Naive thymus-derived CD4-positive, alpha-beta T cell (primary cell): ENCODE results near the gene TOB1. TPM values are rescaled to one million over a fixed set of nuclear protein-coding genes. Genes with fewer than 3 reads are reported as not detected.

Source experiments
- ATAC-seq: fragments of 150-1000 bp; cut with Tn5 transposase; 2 replicates; pipeline ENCODE4 v1.10.0; 2021; ENCODE audit warnings: mild to moderate bottlenecking, moderate library complexity
- CTCF ChIA-PET: fragments of 350-600 bp; sonication (Branson Sonifier 250); formaldehyde crosslinking; loops from one replicate; lab custom pipeline; 2021; ENCODE audit warnings: antibody characterized with exemption; lab: Charles Lee
- POLR2A ChIA-PET: fragments of 350-600 bp; sonication (Branson Sonifier 250); formaldehyde crosslinking; loops from one replicate; lab custom pipeline; 2021; ENCODE audit warnings: antibody characterized with exemption, inconsistent platforms; lab: Charles Lee
- DNase-seq, 9 donors: peaks; one replicate each; pipeline versions ENCODE4 v3.0.0 to v3.0.0-alpha.2; 2020 to 2022; ENCODE audit warnings: mixed read lengths in 1 of 9
- H3K27ac ChIP-seq: one replicate; pipeline ENCODE4 v1.7.0; 2013; ENCODE audit warnings: mild to moderate bottlenecking, low read depth, low read length, moderate library complexity
- H3K27me3 ChIP-seq, 2 donors: one replicate each; pipeline ENCODE4 v1.7.0; 2013; ENCODE audit warnings: low read length in 2 of 2, mild to moderate bottlenecking in 2 of 2, moderate library complexity in 2 of 2; ENCODE audit not compliant: control insufficient read depth in 2 of 2, insufficient read depth in 2 of 2
- H3K36me3 ChIP-seq, 3 experiments: 1 replicate in 2 of 3; 2 replicates in 1 of 3; pipeline ENCODE4 v1.7.0; 2013; ENCODE audit warnings: low read length in 3 of 3, mild to moderate bottlenecking in 3 of 3, moderate library complexity in 1 of 3; ENCODE audit not compliant: insufficient read depth in 3 of 3, control insufficient read depth in 2 of 3
- H3K4me1 ChIP-seq, 2 donors: one replicate each; pipeline ENCODE4 v1.7.0; 2013; ENCODE audit warnings: low read length in 2 of 2, mild to moderate bottlenecking in 2 of 2, moderate library complexity in 1 of 2; ENCODE audit not compliant: control insufficient read depth in 2 of 2, insufficient read depth in 2 of 2
- H3K4me3 ChIP-seq: 2 replicates; pipeline ENCODE4 v1.7.0; 2013; ENCODE audit warnings: mild to moderate bottlenecking, low read length
- H3K9me3 ChIP-seq, 3 experiments: 1 replicate in 2 of 3; 2 replicates in 1 of 3; pipeline ENCODE4 v1.7.0; 2013; ENCODE audit warnings: low read length in 3 of 3; ENCODE audit not compliant: control insufficient read depth in 2 of 3
- H3K27ac Mint-ChIP-seq, 9 donors: one replicate each; pipeline ENCODE4 v1.8.0; 2020 to 2022; ENCODE audit warnings: mixed read lengths in 9 of 9, mild to moderate bottlenecking in 8 of 9, moderate library complexity in 5 of 9, inconsistent platforms in 2 of 9
- H3K27me3 Mint-ChIP-seq, 5 donors: one replicate each; pipeline ENCODE4 v1.8.0; 2021 to 2022; ENCODE audit warnings: mixed read lengths in 5 of 5, mild to moderate bottlenecking in 1 of 5
- H3K36me3 Mint-ChIP-seq, 5 donors: one replicate each; pipeline ENCODE4 v1.8.0; 2020 to 2022; ENCODE audit warnings: mixed read lengths in 5 of 5, mild to moderate bottlenecking in 3 of 5, inconsistent platforms in 1 of 5
- H3K4me1 Mint-ChIP-seq, 7 donors: one replicate each; pipeline ENCODE4 v1.8.0; 2020 to 2022; ENCODE audit warnings: mixed read lengths in 7 of 7, mild to moderate bottlenecking in 3 of 7, inconsistent platforms in 1 of 7
- H3K4me3 Mint-ChIP-seq, 10 donors: one replicate each; pipeline ENCODE4 v1.8.0; 2020 to 2022; ENCODE audit warnings: mild to moderate bottlenecking in 10 of 10, mixed read lengths in 10 of 10, moderate library complexity in 6 of 10, inconsistent platforms in 2 of 10
- H3K9me3 Mint-ChIP-seq, 11 donors: one replicate each; pipeline ENCODE4 v1.8.0; 2020 to 2022; ENCODE audit warnings: mixed read lengths in 11 of 11, mild to moderate bottlenecking in 4 of 11, inconsistent platforms in 1 of 11, moderate library complexity in 1 of 11
- intact Hi-C, 2 donors: fragments of 100-400 bp; cut with micrococcal nuclease; formaldehyde crosslinking; loops; one replicate each; pipeline ENCODE4 v1.15.1; 2023
- polyA plus RNA-seq, 2 donors: library from polyadenylated mRNA; unstranded; fragments of 300-500 nt; fragmentation: Illumina TruSeq; gene quantifications; one replicate each; pipeline ENCODE4 v1.2.3, GENCODE V29; 2021
- total RNA-seq, 6 experiments: library from RNA in 5 of 6; stranded (reverse) in 5 of 6; gene quantifications; 1 replicate in 5 of 6; 2 replicates in 1 of 6; pipeline ENCODE4 v1.2.3 and lab custom pipeline; 2021 to 2026

Gene TOB1
- total and polyA plus RNA-seq, 7 experiments from 2014 or later: 27.9 to 261 (median 131) TPM

- H3K36me3 ChIP-seq: no peaks in the 10 kb centered on the region
- Mint-ChIP-seq H3K9me3 (no peaks in the 10 kb centered on the region), H3K27me3 (peaks cover 0 to 28% (median 0%) of the 10 kb centered on the region in 5 donors), H3K36me3 (peaks cover 0 to 6% (median 0%) of the 10 kb centered on the region in 5 donors), H3K27ac (peak overlapping the region in 7 of 9 donors; percentile 2 to 81 (median 69)), H3K4me3 (peak overlapping the region in 8 of 10 donors; percentile 25 to 73 (median 56)), H3K4me1 (peaks cover 25 to 63% (median 49%) of the 10 kb centered on the region in 7 donors)
- DNase-seq: peak in 8 of 9 donors; percentile 38 to 68 (median 45)
- ChIA-PET POLR2A (interaction anchor here (0.5 to 9.8 kb wide), 25 partner anchors 11 to 1739 kb away, joined by 3 to 88 read pairs (median 4); no protein-coding TSS in a partner anchor), CTCF (interaction anchor here (0.8 to 1.4 kb wide), 5 partner anchors 12 to 72 kb away, joined by 3 to 5 read pairs (median 3); no protein-coding TSS in a partner anchor)
- peaks cover 0 to 6% of the 10 kb centered on the region in 2 donors for H3K27me3 ChIP-seq
- peaks cover 28 to 51% of the 10 kb centered on the region in 2 donors for H3K4me1 ChIP-seq
- H3K4me3 ChIP-seq: no peak overlapping the region
- intact Hi-C loops: no loop called here
- peak; percentile 78 for ATAC-seq
- H3K27ac ChIP-seq: peak overlapping the region; percentile 3
- H3K9me3 ChIP-seq: no peaks in the 10 kb centered on the region
Measured at GRCh38 chr17:50872710-50873424, 6.7 kb upstream of the TOB1 start.

DNA sequence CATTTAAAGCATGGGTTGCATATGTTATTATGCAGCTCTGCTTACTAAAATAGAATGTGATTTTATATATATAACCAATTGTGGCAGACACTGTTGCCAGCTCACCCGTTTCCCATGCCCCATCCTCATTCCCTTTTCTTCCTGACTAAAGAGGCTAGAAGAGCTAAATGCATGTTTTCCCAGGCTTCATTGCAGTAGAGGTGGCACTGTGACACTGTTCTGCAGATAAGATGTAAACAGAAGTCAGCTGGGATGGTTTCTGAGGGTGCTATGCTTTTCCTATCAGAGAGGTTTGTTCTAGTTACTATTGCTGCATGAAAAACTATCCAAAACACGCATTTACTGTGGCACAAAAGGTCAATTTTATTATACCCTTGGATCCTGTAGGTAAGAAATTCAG, 5.7 kb upstream of the TOB1 start:
- H3K36me3 ChIP-seq: no peaks in the 10 kb centered on the region
- ATAC-seq: no peak
- H3K9me3 ChIP-seq: no peaks in the 10 kb centered on the region
- CTCF ChIA-PET: interaction anchor here (0.6 to 1.4 kb wide), 8 partner anchors 11 to 78 kb away, joined by 3 to 5 read pairs (median 3); no protein-coding TSS in a partner anchor
- H3K27ac ChIP-seq: no peak overlapping the region
- H3K4me1 Mint-ChIP-seq: peaks cover 29 to 71% (median 51%) of the 10 kb centered on the region in 7 donors
- peak in 5 of 9 donors; percentile 18 to 35 (median 28) for DNase-seq
- POLR2A ChIA-PET: interaction anchor here (1.2 to 9.8 kb wide), 17 partner anchors 11 to 85 kb away, joined by 3 to 88 read pairs (median 8); no protein-coding TSS in a partner anchor
- H3K27me3 ChIP-seq: peaks cover 0 to 6% of the 10 kb centered on the region in 2 donors
- peaks cover 0 to 6% (median 0%) of the 10 kb centered on the region in 5 donors for H3K36me3 Mint-ChIP-seq
- H3K9me3 Mint-ChIP-seq: no peaks in the 10 kb centered on the region
- peaks cover 29 to 52% of the 10 kb centered on the region in 2 donors for H3K4me1 ChIP-seq
- H3K4me3 Mint-ChIP-seq: peak overlapping the region; percentile 53 to 90 (median 77)
- peaks cover 0 to 27% (median 0%) of the 10 kb centered on the region in 5 donors for H3K27me3 Mint-ChIP-seq
- peak overlapping the region; percentile 10 for H3K4me3 ChIP-seq
- H3K27ac Mint-ChIP-seq: peak overlapping the region; percentile 10 to 94 (median 81)
- intact Hi-C loops: loop anchor here in 1 of 2 donors (1.0 kb wide), 3 partner anchors 15 to 78 kb away; no protein-coding TSS in a partner anchor

DNA sequence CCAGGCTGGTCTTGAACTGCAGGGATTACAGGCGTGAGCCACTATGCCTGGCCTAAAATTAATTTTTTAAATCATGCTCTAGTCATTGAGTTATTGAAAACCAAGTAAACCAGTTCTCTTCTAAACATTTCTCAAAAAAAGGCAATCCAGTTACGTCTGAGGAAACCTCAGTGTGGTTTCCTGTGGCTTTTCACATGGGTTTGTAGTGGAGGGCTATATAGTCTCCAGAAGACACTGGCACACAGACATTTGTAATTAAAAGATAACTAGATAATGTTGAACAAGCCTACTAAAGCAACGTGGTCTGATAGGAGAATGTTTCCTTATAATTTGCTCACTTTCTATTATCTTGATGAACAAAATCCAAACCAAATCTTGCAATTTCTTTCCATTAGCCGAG, 5.2 kb upstream of the TOB1 start:
- Mint-ChIP-seq H3K9me3 (no peaks in the 10 kb centered on the region), H3K4me3 (peak overlapping the region; percentile 64 to 90 (median 78)), H3K27me3 (peaks cover 0 to 23% (median 0%) of the 10 kb centered on the region in 5 donors), H3K36me3 (peaks cover 0 to 4% (median 0%) of the 10 kb centered on the region in 5 donors), H3K27ac (peak overlapping the region; percentile 10 to 94 (median 81)), H3K4me1 (peaks cover 28 to 71% (median 51%) of the 10 kb centered on the region in 7 donors)
- Histone ChIP-seq H3K4me1 (peaks cover 29 to 52% of the 10 kb centered on the region in 2 donors), H3K9me3 (no peaks in the 10 kb centered on the region), H3K27ac (peak overlapping the region; percentile 22), H3K4me3 (peak overlapping the region; percentile 10), H3K27me3 (peaks cover 0 to 6% of the 10 kb centered on the region in 2 donors), H3K36me3 (no peaks in the 10 kb centered on the region)
- CTCF ChIA-PET: interaction anchor here (0.6 to 1.3 kb wide), 6 partner anchors 9 to 78 kb away, joined by 3 read pairs; no protein-coding TSS in a partner anchor
- ATAC-seq (peak; percentile 30), DNase-seq (peak in 8 of 9 donors; percentile 44 to 81 (median 73))
- intact Hi-C loops: loop anchor here in 1 of 2 donors (1.0 kb wide), 3 partner anchors 16 to 79 kb away; no protein-coding TSS in a partner anchor
- POLR2A ChIA-PET: interaction anchor here (0.9 to 9.8 kb wide), 14 partner anchors 10 to 85 kb away, joined by 3 to 88 read pairs (median 10); no protein-coding TSS in a partner anchor

DNA sequence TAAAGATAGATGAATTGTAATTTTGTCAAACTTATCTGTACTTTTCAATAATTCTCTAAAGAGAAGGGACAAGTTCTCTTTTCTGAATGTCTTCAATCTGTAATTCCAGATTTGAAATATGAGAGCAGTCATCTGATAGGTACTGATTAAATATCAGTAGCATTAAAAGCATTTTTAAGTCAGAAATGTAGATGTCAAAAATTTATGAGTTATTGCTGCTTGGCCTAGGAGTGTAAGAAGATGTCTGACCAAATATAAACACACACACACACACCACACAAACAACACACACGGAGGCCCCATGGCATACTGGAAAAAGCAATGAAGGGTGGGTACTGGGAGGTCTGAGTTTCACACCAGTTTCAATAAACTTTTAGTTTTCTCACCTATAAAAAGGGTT, 2.4 kb upstream of the TOB1 start:
- Histone ChIP-seq H3K9me3 (no peaks in the 10 kb centered on the region), H3K36me3 (peaks cover 1 to 6% (median 3%) of the 10 kb centered on the region in 3 experiments), H3K27me3 (no peaks in the 10 kb centered on the region), H3K27ac (peak overlapping the region; percentile 98), H3K4me3 (no peak overlapping the region), H3K4me1 (peaks cover 37 to 53% of the 10 kb centered on the region in 2 donors)
- DNase-seq (no peak), ATAC-seq (no peak)
- H3K36me3 Mint-ChIP-seq: peaks cover 0 to 10% (median 3%) of the 10 kb centered on the region in 5 donors
- ChIA-PET POLR2A (interaction anchor here (0.9 to 1.2 kb wide), 3 partner anchors 32 to 62 kb away, joined by 3 to 7 read pairs (median 3); no protein-coding TSS in a partner anchor), CTCF (interaction anchor here (0.6 kb wide), 2 partner anchors 69 to 74 kb away, joined by 3 read pairs; no protein-coding TSS in a partner anchor)
- H3K9me3 Mint-ChIP-seq: peaks cover 0 to 5% (median 0%) of the 10 kb centered on the region in 11 donors
- peak overlapping the region in 8 of 9 donors; percentile 95 to 100 (median 98) for H3K27ac Mint-ChIP-seq
- H3K4me1 Mint-ChIP-seq: peaks cover 32 to 69% (median 60%) of the 10 kb centered on the region in 7 donors
- H3K27me3 Mint-ChIP-seq: peaks cover 0 to 9% (median 0%) of the 10 kb centered on the region in 5 donors
- intact Hi-C loops: loop anchor here (5.0 kb wide), 7 partner anchors 89 to 1506 kb away; partner anchors contain the start of genes ANKRD40 (in 2 of the 2), NME2 (in 1 of the 2), PPP1R9B (in 1 of the 2) and SPOP (in 1 of the 2)
- peak overlapping the region; percentile 81 to 100 (median 94) for H3K4me3 Mint-ChIP-seq

- peaks cover 41 to 53% of the 10 kb centered on the region in 2 donors for H3K4me1 ChIP-seq
- ATAC-seq: no peak
- no peak for DNase-seq
- H3K4me1 Mint-ChIP-seq: peaks cover 33 to 69% (median 60%) of the 10 kb centered on the region in 7 donors
- H3K27me3 Mint-ChIP-seq: peaks cover 0 to 5% (median 0%) of the 10 kb centered on the region in 5 donors
- peak overlapping the region; percentile 81 to 100 (median 94) for H3K4me3 Mint-ChIP-seq
- intact Hi-C loops: loop anchor here (5.0 kb wide), 7 partner anchors 89 to 1506 kb away; partner anchors contain the start of genes ANKRD40 (in 2 of the 2), NME2 (in 1 of the 2), PPP1R9B (in 1 of the 2) and SPOP (in 1 of the 2)
- peaks cover 5 to 7% (median 6%) of the 10 kb centered on the region in 3 experiments for H3K36me3 ChIP-seq
- H3K9me3 ChIP-seq: no peaks in the 10 kb centered on the region
- no peaks in the 10 kb centered on the region for H3K27me3 ChIP-seq
- H3K27ac Mint-ChIP-seq: peak overlapping the region; percentile 95 to 100 (median 98)
- ChIA-PET CTCF (interaction anchor here (1.0 to 3.4 kb wide), 4 partner anchors 15 to 81 kb away, joined by 3 to 33 read pairs (median 10); no protein-coding TSS in a partner anchor), POLR2A (interaction anchor here (2.0 to 18.6 kb wide), 6 partner anchors 15 to 297 kb away, joined by 7 to 828 read pairs (median 212); partner anchors contain the start of gene NME2)
- peak overlapping the region; percentile 98 for H3K27ac ChIP-seq
- peaks cover 0 to 5% (median 0%) of the 10 kb centered on the region in 11 donors for H3K9me3 Mint-ChIP-seq
- H3K4me3 ChIP-seq: peak overlapping the region; percentile 89
- peaks cover 0 to 15% (median 6%) of the 10 kb centered on the region in 5 donors for H3K36me3 Mint-ChIP-seq
Measured at GRCh38 chr17:50868140-50868438, 1.9 kb upstream of the TOB1 start.
